ENCODE data around the gene GREM1. TPM values are rescaled to one million over a fixed set of nuclear protein-coding genes. Genes with fewer than 3 reads are reported as not detected.

GREM1 gene
- total and polyA plus RNA-seq, 2 of the 4 experiments (the other 2 are of a cell fraction), result 848 to 852 TPM

DNA sequence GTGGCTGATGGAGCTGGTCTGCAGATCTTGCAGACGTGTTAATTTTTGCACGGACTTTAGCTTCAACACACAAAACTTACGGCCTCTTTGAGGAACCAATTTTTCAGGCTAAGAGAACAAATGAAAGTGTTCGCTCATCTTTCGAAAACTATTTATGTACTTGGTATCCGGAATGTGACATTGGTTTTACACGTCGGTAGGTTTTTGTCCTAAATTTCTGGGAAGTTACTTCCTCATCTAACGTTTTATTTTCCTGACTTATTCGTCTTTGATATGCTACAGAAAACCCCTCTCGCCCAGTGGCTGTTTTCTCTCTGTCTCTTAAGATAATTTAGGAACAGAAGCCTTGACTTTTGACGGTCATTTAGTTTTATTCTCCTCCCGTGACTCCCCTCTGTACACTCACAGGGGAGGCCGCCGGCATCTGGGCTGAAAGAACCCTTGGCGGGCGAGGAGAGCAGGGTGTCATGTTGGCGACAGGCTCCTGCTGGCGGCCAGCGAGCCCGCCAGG, 834 bp upstream of the GREM1 start:
- Histone ChIP-seq H3K4me3 (ENCODE audit: insufficient read depth, low read depth, low read length) (peak overlapping the region; percentile 38), H2AFZ (replicated peaks; ENCODE audit: low read length, poor library complexity) (peak overlapping the region; percentile 90), H3K36me3 (ENCODE audit: control insufficient read depth, insufficient read depth, low read length) (peaks cover 30% of the 10 kb centered on the region), H2BK120ac (ENCODE audit: low read depth, low read length) (peak overlapping the region; percentile 80), H4K20me1 (ENCODE audit: insufficient read depth, low read length) (peaks cover 40% of the 10 kb centered on the region), H3K27ac (ENCODE audit: insufficient read depth, low read length) (peak overlapping the region; percentile 71), H2BK5ac (ENCODE audit: low read depth, low read length, poor library complexity, severe bottlenecking) (peak overlapping the region; percentile 53), H3K4me2 (ENCODE audit: low read depth, low read length) (peak overlapping the region; percentile 34), H3K18ac (ENCODE audit: low read depth, low read length) (peak overlapping the region; percentile 19), H3K4me1 (ENCODE audit: control insufficient read depth, insufficient read depth, low read length) (peaks cover 5% of the 10 kb centered on the region), H3K56ac (ENCODE audit: extremely low read depth, insufficient read depth, low read length) (peak overlapping the region; percentile 33; the same call in 1 of the 2 replicates), H3K9me3 (ENCODE audit: control insufficient read depth, insufficient read depth, low read length) (no peaks in the 10 kb centered on the region), H4K8ac (ENCODE audit: low read depth in 2 of 2, low read length in 2 of 2) (peak overlapping the region; percentile 60 to 75; a peak in 3 of 4 replicates), H2BK20ac (ENCODE audit: low read depth, low read length) (0 out of 2 replicates have a peak overlapping the region, but pooled peaks have one; percentile 33), H3K4ac (ENCODE audit: low read depth, low read length) (peak overlapping the region; percentile 89), H3K9ac (ENCODE audit: low read depth, low read length) (peak overlapping the region; percentile 44), H2AK5ac (ENCODE audit: low read depth, low read length) (peak overlapping the region; percentile 20; the same call in 1 of the 2 replicates), H3K23ac (ENCODE audit: low read depth, low read length) (peak overlapping the region; percentile 69), H3K27me3 (ENCODE audit: control insufficient read depth, insufficient read depth, low read length) (no peaks in the 10 kb centered on the region), H2BK15ac (ENCODE audit: low read depth, low read length) (peak overlapping the region; percentile 39; the same call in 2 of the 3 replicates), H3K14ac (replicated peaks; ENCODE audit: low read depth, low read length) (peak overlapping the region; percentile 60; the same call in 1 of the 2 replicates), H3K79me1 (ENCODE audit: low read depth in 1 of 2, low read length in 2 of 2) (peaks cover 4 to 15% of the 10 kb centered on the region in 2 experiments; a peak in 2 of 4 replicates), H3K9me1 (ENCODE audit: insufficient read depth, low read length) (0 out of 2 replicates have a peak, but pooled peaks cover 3% of the 10 kb centered on the region), H4K91ac (ENCODE audit: insufficient read depth, low read depth, low read length) (peak overlapping the region; percentile 88), H2AK9ac (replicated peaks; ENCODE audit: low read depth, low read length, poor library complexity) (peak overlapping the region; percentile 88), H4K5ac (ENCODE audit: low read depth, low read length) (peak overlapping the region; percentile 78; the same call in 1 of the 2 replicates)
- intact Hi-C loops (cut with micrococcal nuclease), result loop anchor here (1.0 to 5.0 kb wide), 3 partner anchors 52 to 155 kb away; no protein-coding TSS in a partner anchor
- dilution Hi-C loops (cut with HindIII; ENCODE audit: low sequenced_read_pairs, unreplicated experiment), result no loop called here
- no peak for DNase-seq
- CTCF ChIA-PET, result no interaction called here
- WGBS, 2 experiments (ENCODE audit: extremely low coverage in 2 of 2, insufficient read length in 1 of 2), result 47% methylated on average over 10 of the region's 21 CpGs; no CpG with 5 or more reads in 1 of the 2 experiments
- BruUV-seq (replicated peaks), result TSS peak; percentile 39
- POLR2A ChIA-PET (ENCODE audit: unreplicated experiment), result no interaction called here
- TF ChIP-seq MAZ (IDR thresholded peaks at IDR 0.05; ENCODE audit: borderline replicate concordance, low read depth, low read length) (no peak), CHD1 (IDR thresholded peaks at IDR 0.05; ENCODE audit: low read depth, low read length) (no peak), MAFK (IDR thresholded peaks at IDR 0.05; ENCODE audit: low read depth, low read length) (no peak), FOS (IDR thresholded peaks at IDR 0.05; ENCODE audit: low read depth, low read length) (no peak), BHLHE40 (IDR thresholded peaks at IDR 0.05; ENCODE audit: low read depth, low read length) (no peak), MXI1 (IDR thresholded peaks at IDR 0.05; ENCODE audit: borderline replicate concordance, low read depth, low read length) (no peak), SMC3 (IDR thresholded peaks at IDR 0.05; ENCODE audit: low read depth, low read length) (no peak), CEBPB (IDR thresholded peaks at IDR 0.05; ENCODE audit: low read depth, low read length) (no peak), NFE2L2 (IDR thresholded peaks at IDR 0.05; ENCODE audit: low read depth, low read length) (no peak)
- TF ChIP-seq, protein P1, sequence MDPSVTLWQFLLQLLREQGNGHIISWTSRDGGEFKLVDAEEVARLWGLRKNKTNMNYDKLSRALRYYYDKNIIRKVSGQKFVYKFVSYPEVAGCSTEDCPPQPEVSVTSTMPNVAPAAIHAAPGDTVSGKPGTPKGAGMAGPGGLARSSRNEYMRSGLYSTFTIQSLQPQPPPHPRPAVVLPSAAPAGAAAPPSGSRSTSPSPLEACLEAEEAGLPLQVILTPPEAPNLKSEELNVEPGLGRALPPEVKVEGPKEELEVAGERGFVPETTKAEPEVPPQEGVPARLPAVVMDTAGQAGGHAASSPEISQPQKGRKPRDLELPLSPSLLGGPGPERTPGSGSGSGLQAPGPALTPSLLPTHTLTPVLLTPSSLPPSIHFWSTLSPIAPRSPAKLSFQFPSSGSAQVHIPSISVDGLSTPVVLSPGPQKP (IDR thresholded peaks at IDR 0.05; ENCODE audit: borderline replicate concordance, low read depth, low read length), result no peak
- ATAC-seq (ENCODE audit: low read depth), result no peak
- in situ Hi-C loops (cut with MboI; ENCODE audit: low sequenced_read_pairs), result loop anchor here (5.0 to 10.0 kb wide), 2 partner anchors 35 to 52 kb away; no protein-coding TSS in a partner anchor
